NCI-H1105 (cell line): ENCODE data around the gene SFMBT2.
"Not testable (repeated sequence)": the region's sequence is repeated elsewhere in the genome, so short reads cannot be mapped to it uniquely, and the experiment has no call there.

Source experiments
- DNase-seq: peaks from one replicate; lab custom pipeline; 2025; lab: John Stamatoyannopoulos, UW

SFMBT2 gene

GRCh38 chr10:7320072-7320471, 90.8 kb downstream of the SFMBT2 start:
- no peak for DNase-seq

- DNase-seq: no peak
Measured at GRCh38 chr10:7319632-7320031, 91.2 kb downstream of the SFMBT2 start.

GRCh38 chr10:7318836-7319235, 92.0 kb downstream of the SFMBT2 start:
- DNase-seq: no peak

GRCh38 chr10:7317786-7318446, 92.9 kb downstream of the SFMBT2 start:
- DNase-seq: no peak

- DNase-seq: no peak
Measured at GRCh38 chr10:7316839-7317238, 94.0 kb downstream of the SFMBT2 start.

- no peak for DNase-seq
Measured at GRCh38 chr10:7315906-7316305, 94.9 kb downstream of the SFMBT2 start.

GRCh38 chr10:7314170-7314569, 96.7 kb downstream of the SFMBT2 start:
- no peak for DNase-seq

- no peak for DNase-seq
Measured at GRCh38 chr10:7312488-7312857, 98.4 kb downstream of the SFMBT2 start.

GRCh38 chr10:7311850-7312487, 98.9 kb downstream of the SFMBT2 start:
- not testable (repeated sequence) for DNase-seq

- DNase-seq: no peak
Measured at GRCh38 chr10:7311218-7311849, 99.5 kb downstream of the SFMBT2 start.

GRCh38 chr10:7310076-7310475, 100.8 kb downstream of the SFMBT2 start:
- no peak for DNase-seq

GRCh38 chr10:7308826-7309225, 102.0 kb downstream of the SFMBT2 start:
- no peak for DNase-seq

GRCh38 chr10:7306616-7307015, 104.2 kb downstream of the SFMBT2 start:
- no peak for DNase-seq

GRCh38 chr10:7306147-7306546, 104.7 kb downstream of the SFMBT2 start:
- DNase-seq: no peak

GRCh38 chr10:7305053-7305452, 105.8 kb downstream of the SFMBT2 start:
- DNase-seq: no peak

GRCh38 chr10:7304110-7304509, 106.7 kb downstream of the SFMBT2 start:
- no peak for DNase-seq

GRCh38 chr10:7302930-7303557, 107.8 kb downstream of the SFMBT2 start:
- DNase-seq: no peak

- DNase-seq: no peak
Measured at GRCh38 chr10:7302392-7302906, 108.4 kb downstream of the SFMBT2 start.

GRCh38 chr10:7301006-7301778, 109.6 kb downstream of the SFMBT2 start:
- no peak for DNase-seq

- DNase-seq: no peak
Measured at GRCh38 chr10:7300384-7300971, 110.4 kb downstream of the SFMBT2 start.

GRCh38 chr10:7299601-7300325, 111.1 kb downstream of the SFMBT2 start:
- not testable (repeated sequence) for DNase-seq
